Right ventricle myocardium inferior (tissue), 1 donor: ENCODE measurements around the gene S100A12. TPM values are rescaled to one million over a fixed set of nuclear protein-coding genes. Genes with fewer than 3 reads are reported as not detected.

Experiments
- ATAC-seq: fragments of 200-7000 bp; cut with Tn5 transposase; one replicate; pipeline ENCODE4 v1.9.1; 2020; ENCODE audit warnings: mild to moderate bottlenecking, moderate library complexity
- DNase-seq: peaks from one replicate; pipeline ENCODE4 v3.0.0; 2021; ENCODE audit errors: missing footprints
- intact Hi-C: fragments of 100-400 bp; cut with DNase I; formaldehyde crosslinking; loops from one replicate; pipeline ENCODE4 v1.11.0; 2022
- total RNA-seq: library from RNA; stranded (reverse); fragmentation: NEBNext Ultra II Directional; extraction: Animal tissue kit (Norgen Biotek cat#: 25700); gene quantifications from one replicate; pipeline ENCODE4 v1.2.1, GENCODE V29; 2021
- donor health status: DM: no; HTN: yes; CAD: no; lungs with severe emphysema.

S100A12 gene
- total RNA-seq, 1 donor from 2014 or later, result 4.0 TPM

DNA sequence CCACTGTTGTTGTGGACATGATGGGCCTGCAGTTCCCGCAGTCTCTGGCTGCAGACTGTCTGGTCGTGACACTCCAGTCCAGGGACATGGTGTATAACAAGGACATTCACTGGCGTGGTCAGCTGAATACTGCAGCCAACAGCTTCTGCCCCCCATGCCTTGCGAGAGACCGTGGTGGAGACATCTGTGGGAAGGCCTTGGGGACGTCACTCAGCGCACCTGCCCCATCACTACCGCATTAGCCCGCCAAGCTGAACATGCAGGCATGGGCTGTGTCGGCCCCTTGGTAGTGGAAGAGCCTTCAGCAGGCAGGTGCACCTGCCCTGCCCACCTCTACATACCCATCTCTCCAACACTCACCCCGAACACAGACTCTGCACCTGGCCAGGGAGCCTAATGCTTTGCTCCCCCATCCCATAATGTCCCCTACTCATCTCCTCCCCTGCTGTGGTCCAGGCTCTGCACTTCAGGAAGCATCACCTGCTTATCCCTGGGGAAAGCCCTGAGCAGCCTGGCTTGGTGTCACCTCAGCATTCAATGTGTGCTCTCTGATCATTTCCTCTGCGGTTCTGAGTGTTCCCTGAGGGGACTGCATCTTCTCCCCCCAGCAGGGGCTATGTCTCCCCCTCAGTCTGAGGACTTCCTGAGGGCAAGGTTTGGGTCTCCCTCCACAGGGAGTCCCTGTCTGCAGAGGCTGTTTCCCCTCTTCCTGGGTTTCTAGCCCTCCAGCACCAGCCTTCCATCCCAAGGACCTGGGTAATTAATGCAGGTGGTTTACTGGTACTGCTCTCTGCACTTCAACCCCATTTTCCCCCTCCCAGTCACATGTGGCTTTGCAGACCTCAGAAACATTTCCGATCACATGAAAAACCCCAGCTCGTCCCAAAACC, 30.0 kb downstream of the S100A12 start:
- no peak for ATAC-seq
- intact Hi-C loops, result no loop called here
- DNase-seq, result no peak

DNA sequence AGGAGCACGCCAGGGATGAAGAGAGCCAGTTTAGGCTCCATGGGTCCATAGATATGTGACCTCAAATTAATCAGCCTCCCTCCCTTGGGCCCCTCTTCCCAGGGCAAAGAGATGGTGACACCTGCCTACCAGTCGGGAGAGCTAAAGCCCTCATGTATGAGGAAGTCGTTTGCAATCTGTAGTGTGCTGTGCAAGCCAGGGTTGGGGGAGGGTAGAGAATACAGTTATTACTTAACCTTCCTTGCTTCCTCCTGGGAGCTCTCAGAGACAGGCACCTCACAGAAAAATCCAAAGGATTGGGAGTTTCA, 30.7 kb downstream of the S100A12 start:
- ATAC-seq, result peak; percentile 54
- intact Hi-C loops, result no loop called here
- no peak for DNase-seq

DNA sequence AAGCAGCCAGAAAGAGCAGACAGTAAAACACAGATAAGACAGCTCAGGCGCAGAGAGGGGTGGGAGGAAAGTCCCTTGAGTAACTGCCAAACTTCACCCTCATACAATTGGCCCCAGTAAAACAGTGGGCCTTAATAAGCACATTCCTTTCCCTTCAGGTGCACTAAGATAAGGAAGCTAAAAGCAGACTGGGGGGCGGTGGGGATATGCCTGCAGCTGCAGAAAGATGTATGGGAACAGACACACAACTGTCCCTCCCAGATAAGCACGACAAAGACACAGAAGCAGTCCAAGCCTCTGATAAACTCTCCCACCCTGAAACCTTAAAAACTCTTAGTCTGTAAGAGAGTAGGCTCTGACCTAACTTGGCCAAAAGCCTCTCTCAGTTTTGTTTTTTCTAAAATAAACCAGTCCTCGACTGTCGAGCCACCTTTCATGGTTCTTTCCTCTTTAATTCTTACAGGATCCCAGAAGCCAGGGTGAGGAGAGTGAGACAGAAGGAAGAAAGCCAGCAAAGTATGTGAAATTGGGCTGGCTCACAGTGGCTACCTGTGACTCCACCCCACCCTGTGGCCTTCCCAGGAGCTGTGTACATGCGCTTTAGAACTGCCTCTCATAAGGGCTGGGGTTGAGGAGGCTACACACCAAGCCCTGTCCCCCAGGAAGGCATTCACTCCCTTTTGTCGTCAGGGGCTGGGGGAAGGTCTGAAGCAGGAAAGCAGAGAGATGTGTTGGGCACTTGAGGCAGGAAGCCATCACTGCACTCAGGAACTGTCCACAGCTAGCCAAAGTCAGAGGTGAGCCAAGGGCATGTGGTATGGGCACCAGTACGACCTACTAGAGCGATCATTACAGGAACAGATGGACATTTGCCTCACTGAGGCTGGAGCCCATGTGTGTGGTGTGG, 31.4 kb downstream of the S100A12 start:
- no peak for ATAC-seq
- intact Hi-C loops, result no loop called here
- DNase-seq, result no peak

DNA sequence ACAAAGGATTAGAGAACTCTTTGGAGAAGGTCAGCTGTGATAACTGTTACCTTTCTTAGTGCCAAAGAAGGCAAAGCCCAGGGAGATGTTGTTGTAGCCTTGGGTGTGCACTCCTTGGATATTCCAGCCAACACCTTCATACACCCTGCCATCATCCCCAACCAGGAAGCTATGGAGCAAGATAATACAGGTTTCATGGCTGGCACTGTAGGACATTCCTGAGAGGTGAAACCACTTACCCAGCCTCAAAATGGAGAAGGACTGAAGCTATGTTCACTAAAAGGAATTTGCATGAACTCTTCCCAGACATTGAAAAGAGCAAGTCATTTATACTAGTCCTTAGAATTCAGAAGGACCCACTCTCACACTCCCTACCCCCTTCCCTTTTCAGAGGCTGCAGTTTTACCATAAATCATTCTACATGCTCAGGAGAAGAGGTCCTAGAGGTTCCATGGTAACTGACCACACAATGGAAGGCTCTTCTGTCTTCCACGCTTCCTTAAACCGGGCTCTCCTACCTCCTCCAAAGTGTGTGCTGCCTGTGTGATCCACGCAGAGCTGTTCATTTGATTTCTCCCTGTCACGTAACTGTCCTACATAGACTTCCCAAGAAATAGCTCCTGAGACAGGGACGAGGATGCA, 32.3 kb downstream of the S100A12 start:
- intact Hi-C loops, result no loop called here
- no peak for ATAC-seq
- DNase-seq, result no peak

DNA sequence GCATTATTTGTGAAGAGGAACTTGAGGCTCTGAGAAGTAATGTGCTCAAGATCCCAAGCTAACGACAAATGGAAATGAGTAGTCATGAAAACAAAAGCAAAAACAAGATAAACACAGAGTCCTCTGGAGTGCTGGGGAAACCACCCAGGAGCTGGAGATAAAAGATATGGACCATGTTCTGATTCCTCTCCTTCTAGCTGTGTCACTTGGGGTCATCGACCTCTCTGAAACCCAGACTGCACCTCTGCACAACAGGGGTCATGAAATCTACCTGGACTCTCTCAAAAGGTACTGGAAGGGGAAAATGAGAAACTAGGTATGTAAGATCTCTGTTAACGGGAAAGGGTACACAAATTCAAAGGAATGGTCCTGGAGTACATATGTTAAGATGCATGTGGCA, 33.2 kb downstream of the S100A12 start:
- ATAC-seq, result no peak
- intact Hi-C loops, result no loop called here

DNA sequence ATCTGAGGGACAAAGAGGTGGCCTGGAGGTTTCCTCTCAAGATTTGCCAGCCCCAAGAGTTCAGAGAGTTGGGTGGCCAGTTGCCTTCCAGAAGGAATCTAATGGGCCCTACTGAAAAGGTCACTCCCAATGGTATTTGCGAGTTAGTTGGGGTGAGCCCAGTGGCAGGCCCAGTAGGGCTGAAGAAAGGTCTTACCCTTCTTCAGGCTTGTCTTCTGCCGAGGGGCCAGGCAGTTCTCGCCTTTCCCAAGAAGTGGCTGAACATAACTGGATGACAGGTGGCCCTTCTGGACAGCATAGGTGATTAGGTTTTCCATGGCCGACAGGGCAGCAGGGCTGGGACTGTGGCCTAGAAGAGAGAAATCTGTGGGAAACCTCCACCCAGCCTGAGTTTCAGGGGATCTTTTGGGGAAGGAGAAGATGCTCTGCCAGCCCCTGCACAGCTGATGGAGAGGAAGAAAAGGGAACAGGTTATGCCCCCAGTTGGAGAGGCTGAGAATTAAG, 33.9 kb downstream of the S100A12 start:
- DNase-seq (no peak), ATAC-seq (no peak)
- intact Hi-C loops, result no loop called here

More for the DNA sequence above, 33.2 kb downstream of the S100A12 start:
- DNase-seq, result no peak

DNA sequence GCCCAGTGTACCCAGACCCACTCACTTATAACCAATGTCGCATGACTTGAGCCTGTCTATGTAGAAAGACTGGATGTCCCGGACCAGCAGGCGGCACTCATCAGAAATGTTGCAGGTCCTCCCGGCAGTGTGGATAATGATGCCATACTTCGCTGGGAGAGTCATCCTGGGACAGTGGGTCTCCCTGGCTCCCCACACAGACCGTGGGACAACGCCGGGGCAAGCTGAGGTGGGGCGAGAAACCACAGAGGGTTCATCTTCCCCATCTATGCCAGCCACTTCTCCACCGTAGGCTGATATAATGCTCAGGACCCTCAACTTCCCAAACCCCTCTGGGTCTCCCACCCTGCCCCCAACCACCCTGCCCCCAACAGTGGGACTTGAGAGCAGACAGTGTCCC, 35.1 kb downstream of the S100A12 start:
- ATAC-seq (no peak), DNase-seq (no peak)
- intact Hi-C loops, result no loop called here

DNA sequence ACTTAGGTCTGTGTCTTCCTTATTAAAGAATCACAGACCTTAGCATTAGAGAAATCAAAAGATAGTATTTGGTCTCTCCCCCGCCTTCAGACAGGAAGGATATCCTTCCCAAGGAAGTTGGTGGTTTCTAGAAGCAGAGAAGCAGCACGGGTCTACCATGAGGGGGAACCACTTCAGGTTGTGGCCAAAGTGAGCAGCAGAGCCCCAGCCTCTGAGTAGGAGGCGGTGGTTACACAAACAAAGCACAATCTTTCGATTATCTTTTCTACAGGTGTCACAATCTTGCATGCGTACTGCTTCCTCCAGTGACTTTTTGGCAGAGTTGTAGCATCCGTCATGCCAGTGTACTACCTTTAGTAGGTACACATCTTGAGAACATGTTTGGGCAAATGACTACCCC, 35.6 kb downstream of the S100A12 start:
- DNase-seq (no peak), ATAC-seq (no peak)
- intact Hi-C loops, result no loop called here

DNA sequence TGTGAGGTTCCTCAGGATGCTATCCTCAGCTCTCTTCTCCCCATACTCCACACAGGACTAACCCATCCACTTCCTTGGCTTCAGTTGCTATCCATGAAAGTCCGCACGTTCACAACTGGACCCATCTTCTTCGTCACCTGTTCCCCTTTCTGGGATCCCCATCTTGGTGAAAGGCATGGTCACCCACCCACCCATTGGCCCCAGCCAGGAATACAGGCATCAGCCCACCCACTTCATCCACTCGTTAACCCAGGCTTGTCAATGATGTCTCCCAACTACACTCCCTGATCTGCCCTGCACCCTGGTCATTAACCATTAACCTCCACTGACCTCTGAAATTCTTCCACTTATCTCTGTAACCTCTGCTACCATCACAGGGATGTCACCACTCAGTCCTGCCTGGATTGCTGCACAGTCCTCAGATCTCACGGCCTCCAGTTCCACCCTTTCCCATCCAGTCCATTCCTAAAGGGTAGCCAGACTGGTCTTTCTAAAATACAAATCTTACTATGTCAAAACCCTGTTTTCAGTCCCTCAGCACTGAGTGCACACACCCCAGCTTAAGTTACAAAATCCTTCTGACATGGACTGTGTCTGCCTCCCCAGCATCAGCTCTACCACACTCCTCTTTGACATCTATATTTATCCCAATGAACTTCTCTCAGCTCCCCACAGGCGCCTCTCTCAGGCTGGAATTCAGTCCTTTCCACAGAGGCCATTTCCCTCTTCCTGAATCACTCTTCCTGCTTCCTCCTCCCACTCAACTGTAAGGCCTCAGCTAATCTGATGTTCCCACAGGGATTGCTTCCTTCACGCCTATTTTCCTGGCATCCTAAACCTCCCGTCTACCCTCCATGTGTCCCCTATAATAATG, 37.2 kb downstream of the S100A12 start:
- ATAC-seq (no peak), DNase-seq (no peak)
- intact Hi-C loops, result no loop called here

DNA sequence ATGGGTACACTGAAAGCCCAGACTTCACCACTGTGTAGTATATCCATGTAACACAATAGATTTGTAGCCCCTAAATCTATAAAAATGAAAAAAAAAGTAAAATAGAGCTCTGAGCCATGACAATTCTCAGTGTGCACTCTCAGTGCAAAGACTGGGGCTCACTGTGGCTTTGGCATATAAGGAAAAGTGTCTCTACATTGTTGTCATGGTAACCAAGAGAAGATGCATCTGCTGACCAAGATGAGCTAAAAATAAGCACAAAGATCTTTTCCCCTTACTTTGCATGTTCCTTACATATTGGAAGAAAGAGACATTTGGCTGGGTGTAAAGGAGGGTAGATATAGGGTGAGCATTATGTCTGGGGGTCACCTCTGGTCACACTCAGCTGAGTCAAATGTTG, 38.8 kb downstream of the S100A12 start:
- ATAC-seq (no peak), DNase-seq (no peak)
- intact Hi-C loops, result no loop called here

DNA sequence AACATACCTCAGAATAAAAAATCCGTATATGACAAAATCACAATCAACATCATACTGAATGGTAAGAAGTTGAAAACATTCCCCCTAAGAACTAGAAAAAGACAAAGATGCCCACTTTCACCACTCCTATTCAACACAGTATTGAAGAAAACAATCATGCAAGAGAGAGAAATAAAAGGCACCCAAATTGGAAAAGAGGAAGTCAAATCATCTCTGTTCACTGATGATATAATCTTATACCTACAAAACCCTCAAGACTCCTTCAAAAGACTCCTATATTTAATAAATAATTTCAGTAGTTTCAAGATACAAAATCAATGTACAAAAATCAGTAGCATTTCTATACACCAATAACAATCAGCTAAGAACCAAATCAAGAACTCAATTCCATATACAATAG, 41.5 kb downstream of the S100A12 start:
- DNase-seq, result no peak
- ATAC-seq, result no peak
- intact Hi-C loops, result no loop called here

DNA sequence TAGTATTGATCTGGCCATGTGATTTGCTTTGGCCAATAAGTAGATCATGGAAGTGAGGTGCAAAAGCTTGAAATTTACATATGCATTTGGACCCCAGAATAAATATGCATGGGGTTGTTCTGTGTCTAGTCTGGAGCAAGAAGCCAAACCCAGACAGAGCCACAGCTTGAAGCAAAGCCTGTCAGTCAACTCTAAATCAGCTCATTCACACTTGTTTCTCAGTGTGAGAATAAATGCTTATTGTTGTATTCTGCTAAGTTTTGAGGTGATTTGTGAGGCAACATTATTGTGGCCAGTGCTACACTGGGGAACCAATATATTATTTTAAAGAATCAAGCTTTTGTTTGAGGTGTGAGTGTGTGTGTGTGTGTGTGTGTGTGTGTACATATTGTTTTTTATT, 50.5 kb downstream of the S100A12 start:
- intact Hi-C loops, result no loop called here
- DNase-seq, result no peak
- ATAC-seq, result no peak

Other genes with a start within 250 kb of the S100A12 start
- gene SPRR2G, start 224.7 kb downstream of the S100A12 start, total RNA-seq, result not detected
- gene LELP1, start 172.2 kb downstream of the S100A12 start, total RNA-seq, result not detected
- gene PRR9, start 158.0 kb downstream of the S100A12 start, total RNA-seq, result not detected
- gene LORICRIN, start 115.9 kb downstream of the S100A12 start, total RNA-seq, result not detected
- gene PGLYRP3, start 62.7 kb downstream of the S100A12 start, total RNA-seq, result not detected
- not detected for gene PGLYRP4, start 26.8 kb downstream of the S100A12 start, total RNA-seq
- 190 TPM for gene S100A9, start 17.8 kb downstream of the S100A12 start, total RNA-seq
- gene S100A8, start 15.5 kb upstream of the S100A12 start, total RNA-seq, result 79.9 TPM
- not detected for gene S100A7A, start 40.9 kb upstream of the S100A12 start, total RNA-seq
- gene S100A7, start 85.0 kb upstream of the S100A12 start, total RNA-seq, result not detected
- 265 TPM for gene S100A6, start 160.4 kb upstream of the S100A12 start, total RNA-seq
- not detected for gene S100A5, start 165.3 kb upstream of the S100A12 start, total RNA-seq
- gene S100A4, start 170.2 kb upstream of the S100A12 start, total RNA-seq, result 164 TPM
- gene S100A3, start 173.6 kb upstream of the S100A12 start, total RNA-seq, result 0.49 TPM
- 2.3 TPM for gene S100A2, start 190.2 kb upstream of the S100A12 start, total RNA-seq
- 49.2 TPM for gene S100A16, start 237.5 kb upstream of the S100A12 start, total RNA-seq
- 6.3 TPM for gene S100A14, start 240.7 kb upstream of the S100A12 start, total RNA-seq